Measurements from ENCODE around the gene CEP164.

DNA sequence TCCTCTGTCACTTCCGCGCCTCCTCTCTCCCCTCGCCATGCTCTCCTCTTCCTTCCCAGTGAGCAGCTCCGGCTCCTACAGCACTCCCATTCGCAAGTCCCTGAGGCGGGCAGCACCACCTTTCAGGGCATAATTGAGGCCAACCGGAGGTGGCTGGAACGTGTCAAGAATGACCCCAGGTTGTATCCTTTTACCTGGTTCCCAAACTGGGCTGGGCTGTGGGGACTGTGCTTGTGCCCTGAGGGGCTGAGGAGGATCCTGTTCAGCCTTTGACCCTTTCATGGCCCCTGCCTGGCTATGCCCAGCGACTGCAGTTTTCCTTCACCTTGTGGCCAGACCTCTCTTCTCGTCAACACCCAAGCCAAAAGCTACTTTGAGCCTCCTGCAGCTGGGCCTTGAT lies 84.1 kb downstream of the CEP164 start:
- no peak for TF ChIP-seq GATA2 (IDR thresholded peaks at IDR 0.05; ENCODE audit: low read depth, low read length)
- TF ChIP-seq GATA3 (IDR thresholded peaks at IDR 0.05; ENCODE audit: low read depth, low read length): no peak

Data from SH-SY5Y (cell line).